G401 (cell line): ENCODE results near the gene ANKRD34A. TPM values are rescaled to one million over a fixed set of nuclear protein-coding genes. Genes with fewer than 3 reads are reported as not detected.
"Not testable (repeated sequence)": the region's sequence is repeated elsewhere in the genome, so short reads cannot be mapped to it uniquely, and the experiment has no call there.

Experiments used
- DNase-seq: peaks from one replicate; pipeline ENCODE4 v3.0.0-alpha.2; 2015; ENCODE audit warnings: low spot score
- in situ Hi-C: cut with HindIII; loops from 2 replicates; pipeline ENCODE4 v1.10.0; 2016; ENCODE audit warnings: low sequenced_read_pairs, mixed read lengths
- total RNA-seq: library from RNA; depleted of rRNA; stranded (reverse); fragments of >200 nt; shearing (Covaris generic); gene quantifications from 2 replicates; pipeline ENCODE4 v1.2.3, GENCODE V29; 2014

Gene ANKRD34A
- total RNA-seq, 1 experiment from 2014 or later, result 16.1 TPM

- no peak for DNase-seq
- in situ Hi-C loops, result no loop called here
These were observed 8.9 kb downstream of the ANKRD34A start for GRCh38 chr1:145955436-145955835.

- DNase-seq, result no peak
These were observed 10.5 kb downstream of the ANKRD34A start for GRCh38 chr1:145953861-145954260.

GRCh38 chr1:145952903-145953302, 11.5 kb downstream of the ANKRD34A start:
- DNase-seq, result no peak
- in situ Hi-C loops, result no loop called here

More at GRCh38 chr1:145953861-145954260, 10.5 kb downstream of the ANKRD34A start:
- in situ Hi-C loops, result no loop called here

GRCh38 chr1:145951526-145951925, 12.8 kb downstream of the ANKRD34A start:
- in situ Hi-C loops, result no loop called here
- no peak for DNase-seq

- in situ Hi-C loops, result no loop called here
- DNase-seq, result peak; percentile 10
These were observed 15.2 kb downstream of the ANKRD34A start for GRCh38 chr1:145949219-145949618.

- no peak for DNase-seq
- in situ Hi-C loops, result no loop called here
These were observed 16.8 kb downstream of the ANKRD34A start for GRCh38 chr1:145947551-145947950.

- DNase-seq, result no peak
- in situ Hi-C loops, result no loop called here
These were observed 17.8 kb downstream of the ANKRD34A start for GRCh38 chr1:145946477-145946986.

- DNase-seq, result no peak
- in situ Hi-C loops, result no loop called here
These were observed 19.8 kb downstream of the ANKRD34A start for GRCh38 chr1:145944532-145944931.

GRCh38 chr1:145942871-145943270, 21.5 kb downstream of the ANKRD34A start:
- no peak for DNase-seq
- in situ Hi-C loops, result no loop called here

GRCh38 chr1:145942405-145942804, 22.0 kb downstream of the ANKRD34A start:
- no peak for DNase-seq
- in situ Hi-C loops, result no loop called here

- in situ Hi-C loops, result no loop called here
- no peak for DNase-seq
These were observed 26.9 kb downstream of the ANKRD34A start for GRCh38 chr1:145937436-145937835.

GRCh38 chr1:145936247-145936646, 28.1 kb downstream of the ANKRD34A start:
- in situ Hi-C loops, result no loop called here
- DNase-seq, result no peak

- no peak for DNase-seq
- in situ Hi-C loops, result no loop called here
These were observed 28.7 kb downstream of the ANKRD34A start for GRCh38 chr1:145935708-145936107.

GRCh38 chr1:145932522-145933009, 31.8 kb downstream of the ANKRD34A start:
- in situ Hi-C loops, DNase-seq: not testable (repeated sequence)

GRCh38 chr1:145927916-145928643, 36.3 kb downstream of the ANKRD34A start:
- in situ Hi-C loops, result no loop called here
- DNase-seq, result no peak

GRCh38 chr1:145927063-145927886, 37.1 kb downstream of the ANKRD34A start, which contains the start of gene RBM8A:
Gene RBM8A, minus strand, starts transcription at chr1:145927484. Its CDS starts 58 bp downstream, at chr1:145927426.
- in situ Hi-C loops, result no loop called here

GRCh38 chr1:145926686-145927062, 37.7 kb downstream of the ANKRD34A start:
- in situ Hi-C loops, result no loop called here
- no peak for DNase-seq

More at GRCh38 chr1:145927063-145927886, 37.1 kb downstream of the ANKRD34A start, which contains the start of gene RBM8A:
- DNase-seq, result peak; percentile 99

- in situ Hi-C loops, result no loop called here
- no peak for DNase-seq
These were observed 42.1 kb downstream of the ANKRD34A start for GRCh38 chr1:145922266-145922665.

- DNase-seq, in situ Hi-C loops: not testable (repeated sequence)
These were observed 44.1 kb downstream of the ANKRD34A start for GRCh38 chr1:145920297-145920696.
